Measurements from ENCODE around the gene APBA3. TPM values are rescaled to one million over a fixed set of nuclear protein-coding genes. Genes with fewer than 3 reads are reported as not detected.

APBA3 gene
- total and polyA plus RNA-seq, 2 of the 4 experiments (the other 2 are of a cell fraction), result 9.5 to 18.4 TPM

GRCh38 chr19:3773814-3774515 is 12.5 kb upstream of the APBA3 start:
- ATAC-seq (ENCODE audit: low read depth), result no peak
- Histone ChIP-seq H3K4ac (ENCODE audit: low read depth, low read length) (no peak overlapping the region), H2AFZ (replicated peaks; ENCODE audit: low read length, poor library complexity) (no peak overlapping the region), H2BK120ac (ENCODE audit: low read depth, low read length) (no peak overlapping the region), H3K27ac (ENCODE audit: insufficient read depth, low read length) (no peak overlapping the region), H3K4me2 (ENCODE audit: low read depth, low read length) (no peak overlapping the region), H4K91ac (ENCODE audit: insufficient read depth, low read depth, low read length) (no peak overlapping the region), H2AK5ac (ENCODE audit: low read depth, low read length) (no peak overlapping the region), H3K27me3 (ENCODE audit: control insufficient read depth, insufficient read depth, low read length) (peaks cover 5% of the 10 kb centered on the region; the same call in 1 of the 2 replicates), H3K36me3 (ENCODE audit: control insufficient read depth, insufficient read depth, low read length) (peaks cover 6% of the 10 kb centered on the region; the same call in 1 of the 2 replicates), H3K4me3 (ENCODE audit: insufficient read depth, low read depth, low read length) (no peak overlapping the region), H3K18ac (ENCODE audit: low read depth, low read length) (no peak overlapping the region), H3K9ac (ENCODE audit: low read depth, low read length) (no peak overlapping the region), H2BK5ac (ENCODE audit: low read depth, low read length, poor library complexity, severe bottlenecking) (no peak overlapping the region), H3K4me1 (ENCODE audit: control insufficient read depth, insufficient read depth, low read length) (no peaks in the 10 kb centered on the region), H3K14ac (replicated peaks; ENCODE audit: low read depth, low read length) (no peak overlapping the region), H3K9me1 (ENCODE audit: insufficient read depth, low read length) (no peaks in the 10 kb centered on the region), H4K8ac (ENCODE audit: low read depth in 2 of 2, low read length in 2 of 2) (no peak overlapping the region), H3K23ac (ENCODE audit: low read depth, low read length) (no peak overlapping the region), H3K79me1 (ENCODE audit: low read depth in 1 of 2, low read length in 2 of 2) (no peaks in the 10 kb centered on the region), H3K56ac (ENCODE audit: extremely low read depth, insufficient read depth, low read length) (no peak overlapping the region), H4K5ac (ENCODE audit: low read depth, low read length) (no peak overlapping the region), H2AK9ac (replicated peaks; ENCODE audit: low read depth, low read length, poor library complexity) (no peak overlapping the region), H4K20me1 (ENCODE audit: insufficient read depth, low read length) (no peaks in the 10 kb centered on the region), H2BK15ac (ENCODE audit: low read depth, low read length) (no peak overlapping the region), H2BK20ac (ENCODE audit: low read depth, low read length) (no peak overlapping the region), H3K9me3 (ENCODE audit: control insufficient read depth, insufficient read depth, low read length) (no peaks in the 10 kb centered on the region)
- 62% methylated on average over 3 of the region's 12 CpGs; no CpG with 5 or more reads in 1 of the 2 experiments for WGBS, 2 experiments (ENCODE audit: extremely low coverage in 2 of 2, insufficient read length in 1 of 2)
- ChIA-PET POLR2A (ENCODE audit: unreplicated experiment) (interaction anchor here (0.5 to 1.2 kb wide), 2 partner anchors 11 to 1093 kb away, joined by 3 read pairs; partner anchors contain the start of gene MRPL54), CTCF (no interaction called here)
- TF ChIP-seq RCOR1 (IDR thresholded peaks at IDR 0.05; ENCODE audit: insufficient replicate concordance, low read length) (no peak), USF2 (IDR thresholded peaks at IDR 0.05; ENCODE audit: low read depth, low read length) (no peak), RFX5 (IDR thresholded peaks at IDR 0.05; ENCODE audit: low read depth, low read length) (no peak), SMC3 (IDR thresholded peaks at IDR 0.05; ENCODE audit: low read depth, low read length) (no peak), RAD21 (IDR thresholded peaks at IDR 0.05; ENCODE audit: low read length) (no peak), CEBPB (IDR thresholded peaks at IDR 0.05; ENCODE audit: low read depth, low read length) (no peak)
- TF ChIP-seq, protein P1, sequence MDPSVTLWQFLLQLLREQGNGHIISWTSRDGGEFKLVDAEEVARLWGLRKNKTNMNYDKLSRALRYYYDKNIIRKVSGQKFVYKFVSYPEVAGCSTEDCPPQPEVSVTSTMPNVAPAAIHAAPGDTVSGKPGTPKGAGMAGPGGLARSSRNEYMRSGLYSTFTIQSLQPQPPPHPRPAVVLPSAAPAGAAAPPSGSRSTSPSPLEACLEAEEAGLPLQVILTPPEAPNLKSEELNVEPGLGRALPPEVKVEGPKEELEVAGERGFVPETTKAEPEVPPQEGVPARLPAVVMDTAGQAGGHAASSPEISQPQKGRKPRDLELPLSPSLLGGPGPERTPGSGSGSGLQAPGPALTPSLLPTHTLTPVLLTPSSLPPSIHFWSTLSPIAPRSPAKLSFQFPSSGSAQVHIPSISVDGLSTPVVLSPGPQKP (IDR thresholded peaks at IDR 0.05; ENCODE audit: borderline replicate concordance, low read depth, low read length), result no peak
- in situ Hi-C loops (cut with MboI; ENCODE audit: low sequenced_read_pairs), result no loop called here
- no peak for DNase-seq
- BruUV-seq (replicated peaks), result no TSS peak
- dilution Hi-C loops (cut with HindIII; ENCODE audit: low sequenced_read_pairs, unreplicated experiment), result no loop called here
- intact Hi-C loops (cut with micrococcal nuclease), result no loop called here
